GM21526 (cell line): ENCODE results near the gene ARHGAP21.

Experiments
- ATAC-seq: cut with Tn5 transposase; IDR thresholded peaks from one replicate; pipeline ENCODE4 v1.9.1; 2021; ENCODE audit warnings: moderate library complexity; ENCODE audit not compliant: unreplicated experiment, low FRiP score

The ARHGAP21 gene

GRCh38 chr10:24550680-24551079 is 173.0 kb downstream of the ARHGAP21 start:
- no peak for ATAC-seq

GRCh38 chr10:24545585-24545984 is 178.1 kb downstream of the ARHGAP21 start:
- ATAC-seq = no peak

- no peak for ATAC-seq
Observed at GRCh38 chr10:24544776-24545175, 178.9 kb downstream of the ARHGAP21 start.

GRCh38 chr10:24542314-24543270 is 181.1 kb downstream of the ARHGAP21 start:
- no peak for ATAC-seq

- no peak for ATAC-seq
Observed at GRCh38 chr10:24541239-24541753, 182.4 kb downstream of the ARHGAP21 start.

- no peak for ATAC-seq
Observed at GRCh38 chr10:24536636-24537035, 187.1 kb downstream of the ARHGAP21 start.

- ATAC-seq = no peak
Observed at GRCh38 chr10:24533981-24534380, 189.7 kb downstream of the ARHGAP21 start.
